HS-27A (cell line): ENCODE measurements around the gene TAP2.

Experiments used
- DNase-seq: peaks from one replicate; pipeline ENCODE4 v3.0.0-alpha.2; 2012; ENCODE audit warnings: low read depth, missing footprints

Gene TAP2

DNA sequence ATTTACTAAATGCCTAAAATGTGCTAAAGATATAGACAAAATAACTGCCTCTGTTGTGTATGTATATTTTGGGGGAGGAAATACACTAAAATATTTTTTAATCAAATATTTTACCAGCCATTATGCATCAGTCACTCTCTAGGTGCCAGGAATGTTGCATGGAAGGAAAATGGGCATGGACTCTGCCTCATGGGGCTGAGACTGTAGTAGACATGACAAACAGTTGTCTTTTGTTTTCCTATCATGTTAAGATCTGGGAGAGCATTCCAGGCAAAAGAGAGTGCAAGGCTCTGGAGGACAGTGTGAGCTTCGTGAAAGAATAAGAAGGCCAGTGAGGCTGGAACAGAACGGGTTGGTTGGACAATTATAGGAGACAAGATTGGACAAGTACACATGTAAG is 48.2 kb downstream of the TAP2 start:
- no peak for DNase-seq
